ENCODE results near the gene SPAG9.

Gene SPAG9

DNA sequence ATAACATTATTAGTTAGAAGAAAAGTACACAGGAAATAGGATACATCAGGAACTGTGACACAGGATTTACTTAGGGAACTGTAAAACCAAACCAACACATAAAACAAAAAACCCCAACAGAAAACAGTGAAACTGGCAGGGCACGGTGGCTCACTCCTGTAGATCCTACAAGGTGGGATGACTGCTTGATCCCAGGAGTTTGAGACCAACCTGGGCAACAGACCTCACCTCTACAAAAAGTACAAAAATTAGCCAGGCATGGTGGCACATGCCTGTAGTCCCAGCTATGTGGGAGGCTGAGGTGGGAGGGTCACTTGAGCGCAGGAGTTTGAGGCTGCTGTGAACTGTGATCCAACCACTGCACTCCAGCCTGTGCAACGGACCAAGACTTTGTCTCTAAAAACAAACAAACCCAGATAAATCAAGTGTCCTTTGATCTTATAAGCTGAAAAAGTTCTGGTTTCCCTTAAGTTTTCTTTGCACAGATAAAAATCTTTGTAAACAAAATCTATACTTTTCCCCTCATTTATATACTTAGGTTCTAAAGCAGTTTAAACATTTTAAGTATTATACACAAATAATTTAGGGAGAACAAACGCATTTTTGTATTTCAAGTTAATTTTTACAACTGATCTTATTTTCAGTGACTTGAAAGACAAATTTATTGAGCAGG is 143.0 kb downstream of the SPAG9 start:
- no peak for DNase-seq

GRCh38 chr17:50976951-50977472 is 143.7 kb downstream of the SPAG9 start:
- no peak for DNase-seq

DNA sequence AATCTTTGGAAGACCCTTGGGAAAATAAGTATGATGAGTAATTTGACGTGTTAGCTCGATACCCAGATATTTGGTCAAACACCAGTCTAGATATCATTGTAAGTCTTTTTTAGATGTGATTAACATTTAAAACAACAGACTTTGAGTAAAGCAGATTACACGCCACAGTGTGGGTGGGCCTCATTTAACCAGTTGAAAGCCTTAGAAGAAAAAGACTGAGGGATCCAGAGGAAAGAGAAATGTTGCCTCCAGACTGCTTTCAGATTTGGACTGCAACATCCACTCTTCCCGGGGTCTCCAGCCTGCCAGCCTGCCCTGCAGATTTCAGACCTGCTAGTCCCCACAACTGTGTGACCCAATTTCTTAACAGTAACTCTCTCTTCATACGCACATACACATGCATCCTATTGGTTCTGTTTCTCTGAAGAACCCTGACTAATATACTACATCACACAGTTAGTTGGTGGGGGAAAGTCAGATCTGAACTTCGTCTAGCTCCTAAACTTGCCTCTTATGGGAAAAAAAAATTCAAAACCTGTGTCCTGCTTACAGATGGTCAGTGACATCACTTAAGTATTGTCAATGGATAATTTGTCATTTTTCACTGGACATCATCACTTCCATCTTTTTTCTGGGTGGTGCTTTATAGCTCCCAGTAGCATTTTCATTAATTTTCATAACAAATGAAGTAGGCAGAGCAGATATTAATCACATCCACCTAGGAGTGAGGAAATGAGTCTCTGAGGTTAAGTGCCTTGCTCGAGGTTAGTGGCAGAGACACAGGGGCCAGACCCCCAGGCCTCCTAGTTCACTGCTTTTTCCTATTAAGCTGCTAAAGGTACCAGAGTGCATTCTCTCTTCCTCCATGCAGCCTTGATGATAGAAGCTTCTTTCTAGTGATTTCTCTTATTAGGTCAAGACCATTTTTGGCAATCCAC is 146.8 kb downstream of the SPAG9 start:
- no peak for DNase-seq

DNA sequence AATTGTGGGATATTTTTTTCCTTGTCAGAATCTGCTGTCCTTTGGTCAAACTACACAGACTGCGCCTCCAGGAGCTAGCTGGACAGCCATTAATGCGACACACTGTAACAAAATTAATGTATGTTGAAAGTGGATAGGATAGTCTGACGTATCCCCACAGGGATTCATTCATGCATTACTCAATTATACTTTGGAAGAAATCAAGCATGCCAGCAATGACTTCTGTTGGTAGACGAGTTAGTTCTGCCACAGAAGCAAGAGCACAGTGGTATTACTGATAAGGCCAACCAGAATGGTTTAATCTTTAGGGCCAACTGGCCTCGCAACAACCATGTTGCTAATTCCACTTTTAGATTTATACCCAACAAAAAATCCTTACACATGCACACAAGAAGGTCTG is 148.1 kb downstream of the SPAG9 start:
- DNase-seq: no peak

GRCh38 chr17:50967795-50968194 is 152.9 kb downstream of the SPAG9 start:
- DNase-seq: no peak

- no peak for DNase-seq
These were observed 154.5 kb downstream of the SPAG9 start for GRCh38 chr17:50966163-50966666.

GRCh38 chr17:50963139-50963538 is 157.5 kb downstream of the SPAG9 start:
- DNase-seq: no peak

- no peak for DNase-seq
These were observed 159.1 kb downstream of the SPAG9 start for GRCh38 chr17:50961282-50962220.

DNA sequence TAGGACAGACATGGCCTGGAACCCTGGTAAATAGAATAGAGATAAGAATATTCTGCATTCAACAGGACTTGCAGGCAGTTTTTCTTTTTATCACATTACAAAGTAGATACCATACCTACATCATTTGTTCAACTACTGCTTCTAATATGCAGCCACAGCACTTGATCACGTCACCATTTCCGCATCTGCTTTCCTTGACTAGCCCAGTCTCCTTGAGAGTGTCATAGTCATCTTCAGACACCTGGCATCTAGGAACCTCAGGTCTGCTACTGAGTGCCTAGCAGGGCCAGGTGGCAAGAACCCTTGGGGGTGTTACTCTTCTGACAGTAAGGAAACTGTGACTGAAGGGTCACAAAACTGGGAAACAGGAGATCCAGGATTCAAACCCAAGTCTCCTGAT is 161.3 kb downstream of the SPAG9 start:
- DNase-seq: no peak

DNA sequence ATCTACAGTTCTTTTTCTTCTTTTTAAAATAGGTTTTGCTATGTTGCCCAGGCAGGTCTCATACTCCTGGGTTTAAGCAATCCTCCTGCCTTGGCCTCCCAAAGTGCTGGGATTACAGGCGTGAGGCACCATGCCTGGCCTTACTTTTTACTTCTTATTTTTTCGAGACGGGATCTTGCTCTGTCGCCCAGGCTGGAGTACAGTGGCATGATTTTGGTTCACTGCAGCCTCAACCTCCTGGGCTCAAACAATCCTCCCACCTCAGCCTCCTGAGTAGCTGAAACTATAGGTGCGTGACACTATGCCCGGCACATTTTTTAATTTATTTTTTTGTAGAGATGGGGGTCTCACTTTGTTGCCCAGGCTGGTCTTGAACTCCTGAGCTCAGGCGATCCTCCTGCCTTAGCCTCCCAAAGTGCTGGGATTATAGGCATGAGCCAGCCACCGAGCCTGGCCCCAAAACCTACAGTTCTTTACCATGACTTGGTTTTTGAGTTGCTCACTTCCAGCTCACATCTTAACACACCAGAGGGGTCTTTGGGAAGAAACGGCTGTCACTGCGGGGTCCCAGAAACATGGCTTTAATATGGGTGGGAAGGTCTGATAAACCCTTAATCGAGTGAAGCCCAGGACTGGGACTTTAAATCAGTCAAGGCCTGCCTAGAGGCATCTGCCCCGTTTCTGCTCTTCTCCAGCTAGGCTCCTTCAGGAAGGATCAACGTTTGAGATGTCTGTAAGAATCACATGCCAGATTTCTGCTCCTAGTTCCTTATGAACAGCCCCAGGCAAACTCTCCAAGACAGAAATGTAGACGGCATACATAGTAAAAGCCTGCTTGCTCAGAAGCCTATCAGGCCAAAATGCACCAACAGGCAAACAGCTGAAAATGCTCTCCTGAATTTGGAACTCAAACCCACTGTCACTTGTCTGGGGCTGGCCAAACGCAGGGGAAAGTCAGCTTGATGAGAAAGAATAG is 162.8 kb downstream of the SPAG9 start:
- DNase-seq: no peak

DNA sequence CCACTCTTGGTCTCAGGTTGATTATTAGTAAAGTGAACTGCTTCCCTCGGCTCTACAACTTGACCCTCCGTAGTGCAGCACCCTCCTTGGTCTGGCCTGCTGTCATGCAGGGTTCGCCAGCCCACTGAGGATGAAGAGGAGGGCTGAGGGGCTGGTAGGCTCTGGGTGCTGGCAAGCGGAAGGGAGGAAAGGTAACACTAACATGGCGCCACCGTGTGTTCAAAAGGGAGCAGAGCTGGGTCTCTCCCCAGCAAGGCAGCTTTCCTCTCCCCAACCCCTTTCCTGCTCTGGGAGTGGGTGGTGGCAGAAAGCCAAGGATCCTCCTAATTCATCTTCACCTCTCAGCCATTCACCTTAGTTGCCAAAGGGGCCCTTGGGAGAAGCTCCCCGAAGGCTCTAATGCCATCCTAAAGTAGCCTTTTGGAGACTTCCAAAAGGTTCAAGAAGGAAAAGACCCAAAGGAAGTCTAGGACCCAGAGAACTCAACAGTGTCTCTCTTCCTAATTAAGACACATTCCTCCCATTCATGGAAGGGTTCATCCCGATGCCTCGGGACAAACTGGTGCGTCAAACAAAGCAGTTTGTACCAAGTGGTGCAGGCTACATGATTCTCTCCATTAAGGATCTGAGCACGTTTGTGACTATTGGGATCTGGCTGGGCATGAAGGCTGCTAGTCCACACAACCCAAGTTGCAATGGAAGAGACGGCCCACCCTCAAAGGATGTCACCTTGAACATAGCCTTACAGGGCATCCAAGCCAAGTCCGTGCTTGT is 163.7 kb downstream of the SPAG9 start:
- peak; percentile 78 for DNase-seq

DNA sequence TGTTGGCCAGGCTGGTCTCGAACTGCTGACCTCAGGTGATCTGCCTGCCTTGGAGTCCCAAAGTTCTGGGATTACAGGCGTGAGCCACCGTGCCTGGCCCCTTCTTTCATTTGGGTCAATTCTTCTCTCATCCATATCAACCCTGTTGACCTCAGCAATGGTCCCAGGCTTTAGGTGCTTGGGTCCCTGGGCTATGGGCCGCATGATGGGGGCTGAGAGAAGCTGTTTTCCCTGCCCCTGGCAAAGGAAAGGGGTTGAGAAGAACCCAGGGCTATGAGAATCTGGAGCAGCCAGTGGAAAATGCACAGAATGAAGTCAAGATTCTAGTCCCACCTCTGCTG is 164.3 kb downstream of the SPAG9 start:
- no peak for DNase-seq

DNA sequence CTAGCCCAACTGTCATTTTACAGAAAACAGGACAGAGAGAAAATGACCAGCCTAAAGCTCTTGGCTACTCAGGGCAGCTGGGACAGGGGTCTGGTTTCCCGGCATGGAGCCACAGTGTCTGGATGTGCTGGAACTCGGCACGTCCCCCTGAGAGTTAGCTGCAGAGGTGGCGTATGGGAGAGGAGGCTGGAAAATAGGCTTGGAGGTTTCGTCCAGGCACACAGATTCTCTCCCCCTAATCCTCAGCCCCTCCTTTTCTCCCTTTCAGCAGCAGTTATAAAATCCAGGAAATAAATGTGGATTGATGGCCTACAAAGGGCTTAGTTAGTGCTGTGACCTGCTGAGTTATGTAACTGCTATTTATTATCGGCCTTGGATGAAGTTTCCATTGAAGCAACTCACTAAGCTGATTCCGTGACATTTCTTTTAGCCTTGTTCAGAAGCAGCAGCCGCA is 165.0 kb downstream of the SPAG9 start:
- DNase-seq: no peak

DNA sequence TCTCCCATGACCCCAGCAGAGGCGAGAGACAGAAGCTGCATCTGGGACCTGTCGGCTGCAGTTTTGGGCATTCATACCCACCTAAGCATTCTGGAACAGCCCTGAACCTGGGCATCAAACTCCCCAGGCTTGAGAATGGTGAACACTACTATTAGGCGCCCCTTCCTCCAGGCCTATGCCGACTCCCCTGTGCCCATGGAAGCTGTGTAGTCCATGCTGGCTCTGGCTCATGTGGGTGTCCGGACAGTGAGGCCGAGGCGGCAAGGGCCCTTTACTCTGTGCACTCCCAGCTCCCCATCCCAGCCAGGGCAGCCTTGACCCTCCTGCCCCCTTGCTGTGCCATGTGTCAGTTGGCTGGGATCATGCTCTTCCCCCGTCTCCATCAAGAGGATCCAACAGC is 165.5 kb downstream of the SPAG9 start:
- no peak for DNase-seq

- no peak for DNase-seq
These were observed 166.0 kb downstream of the SPAG9 start for GRCh38 chr17:50954641-50955121.

GRCh38 chr17:50953831-50954601 is 166.7 kb downstream of the SPAG9 start:
- DNase-seq: no peak

DNA sequence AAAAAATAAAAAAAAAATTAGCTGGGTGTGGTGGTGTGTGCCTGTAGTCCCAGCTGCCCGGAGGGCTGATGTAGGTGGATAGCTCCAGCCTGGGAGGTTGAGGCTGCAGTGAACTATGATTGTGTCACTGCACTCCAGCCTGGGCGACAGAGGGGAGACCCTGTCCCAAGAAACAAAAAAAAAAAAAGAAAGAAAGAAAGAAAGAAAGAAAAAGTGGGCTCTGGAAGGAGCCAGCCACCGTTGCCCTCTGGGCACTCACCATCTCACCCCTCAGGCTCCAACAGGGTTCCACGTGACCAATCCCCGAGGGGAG is 167.2 kb downstream of the SPAG9 start:
- DNase-seq: no peak

DNA sequence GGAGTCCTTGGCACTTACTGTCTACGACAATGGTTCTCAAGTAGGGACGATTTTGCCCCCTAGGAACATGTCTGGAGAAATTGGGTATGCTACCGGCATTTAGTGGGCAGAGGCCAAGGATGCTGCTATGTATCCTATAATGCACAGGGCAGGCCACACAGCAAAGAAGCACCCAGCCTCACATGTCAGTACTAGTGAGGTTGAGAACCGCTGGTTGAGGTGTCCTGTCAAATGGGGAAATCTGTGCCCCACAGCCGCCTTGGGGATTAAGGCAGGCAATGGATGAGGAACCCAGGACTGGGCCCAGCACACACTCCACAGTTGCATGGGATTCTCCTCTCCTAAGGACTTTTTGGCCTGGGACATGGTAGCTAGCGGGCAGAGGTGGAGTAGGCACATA is 167.8 kb downstream of the SPAG9 start:
- DNase-seq: no peak

- no peak for DNase-seq
These were observed 168.7 kb downstream of the SPAG9 start for GRCh38 chr17:50952013-50952412.

Data from CD4-positive, alpha-beta T cell treated with Interleukin-17A for 4 hours (primary cell).